HG02943 (cell line): ENCODE data around the gene COL8A2.

Experiments used
- ATAC-seq: cut with Tn5 transposase; IDR thresholded peaks from one replicate; pipeline ENCODE4 v1.9.1; 2021; ENCODE audit warnings: mild to moderate bottlenecking, low read depth, moderate library complexity; ENCODE audit not compliant: unreplicated experiment

Gene COL8A2

GRCh38 chr1:36076979-36077573 lies 47.9 kb downstream of the COL8A2 start:
- no peak for ATAC-seq

- ATAC-seq = no peak
Observed at GRCh38 chr1:36070349-36070748, 54.7 kb downstream of the COL8A2 start.

- no peak for ATAC-seq
Observed at GRCh38 chr1:36068866-36069265, 56.2 kb downstream of the COL8A2 start.

DNA sequence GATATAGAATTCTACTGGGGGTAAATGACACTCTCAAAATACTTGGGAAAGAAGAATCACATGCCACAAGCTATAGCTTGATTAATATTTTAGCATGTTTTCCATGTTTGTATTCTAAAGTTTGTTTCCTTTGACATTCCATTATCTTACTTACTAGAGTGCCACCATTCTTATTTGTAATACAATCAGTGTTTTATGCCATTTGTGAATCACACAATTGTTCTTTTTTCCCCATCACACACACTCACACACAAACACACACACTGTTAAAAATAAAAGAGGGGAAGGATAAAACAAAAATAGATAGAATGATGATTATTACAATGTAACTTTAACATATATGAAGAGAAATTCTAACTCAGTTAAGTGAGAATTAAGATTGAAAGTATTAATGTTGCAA lies 57.2 kb downstream of the COL8A2 start:
- no peak for ATAC-seq

DNA sequence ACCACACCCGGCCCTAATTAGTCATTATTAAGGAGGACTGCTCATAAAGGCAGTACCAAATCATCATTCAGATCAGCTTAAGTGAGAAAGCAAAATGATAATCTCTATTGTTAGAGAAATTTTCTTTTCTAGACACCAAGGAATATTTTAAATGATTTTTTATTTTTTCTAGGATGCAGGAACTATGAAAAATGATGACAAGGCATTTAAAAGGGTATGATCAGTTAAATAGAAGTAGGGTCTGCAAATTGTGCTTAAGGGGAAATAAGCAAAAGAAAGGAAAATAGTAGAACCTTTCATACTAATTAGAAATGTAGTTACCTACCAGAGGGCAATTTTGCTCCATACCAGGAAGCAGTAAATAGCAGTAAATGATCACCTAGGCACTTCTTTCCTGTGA lies 62.7 kb downstream of the COL8A2 start:
- ATAC-seq = no peak

DNA sequence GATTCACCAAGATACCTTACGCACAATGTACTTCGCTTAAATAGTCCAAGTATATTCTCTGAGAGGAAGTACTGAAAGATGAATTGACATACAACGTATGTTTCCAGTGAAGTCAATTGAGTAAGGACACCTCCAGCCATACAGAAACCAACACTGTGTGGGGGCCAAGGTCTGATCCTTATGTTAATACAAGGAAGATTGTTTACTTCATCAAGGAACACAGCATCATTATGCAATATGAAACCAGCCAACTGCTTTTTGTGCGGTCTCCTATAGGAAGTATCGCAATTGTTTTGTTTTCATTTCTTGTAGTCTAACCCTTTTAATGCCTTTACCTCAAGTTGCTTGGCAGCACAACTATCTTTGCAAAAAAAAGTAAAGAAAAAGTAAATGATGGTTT lies 69.3 kb downstream of the COL8A2 start:
- no peak for ATAC-seq

- no peak for ATAC-seq
Observed at GRCh38 chr1:36053978-36054377, 71.0 kb downstream of the COL8A2 start.

DNA sequence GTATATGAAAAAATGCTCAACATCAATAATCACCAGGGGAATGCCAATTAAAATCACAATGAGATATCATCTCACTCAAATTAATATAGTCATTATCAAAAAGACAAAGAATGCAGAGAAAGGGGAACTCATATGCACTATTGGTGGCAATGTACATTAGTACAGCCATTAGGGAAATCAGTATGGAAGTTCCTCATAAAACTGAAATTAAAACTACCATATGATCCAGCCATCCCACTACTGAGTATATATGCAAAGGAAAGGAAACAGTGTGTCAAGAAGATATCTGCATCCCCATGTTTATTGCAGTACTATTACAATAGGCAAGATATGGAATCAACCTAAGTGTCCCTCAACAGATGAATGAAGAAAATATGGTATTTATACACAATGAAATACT lies 73.2 kb downstream of the COL8A2 start:
- no peak for ATAC-seq
